Measurements from ENCODE around the gene PIEZO2. TPM values are rescaled to one million over a fixed set of nuclear protein-coding genes. Genes with fewer than 3 reads are reported as not detected.
A peak's percentile ranks its signal among the peaks of the same experiment; 100 is the strongest.
"Not testable (repeated sequence)": the region's sequence is repeated elsewhere in the genome, so short reads cannot be mapped to it uniquely, and the experiment has no call there.

PIEZO2 gene
- 26.8 TPM for total RNA-seq

DNA sequence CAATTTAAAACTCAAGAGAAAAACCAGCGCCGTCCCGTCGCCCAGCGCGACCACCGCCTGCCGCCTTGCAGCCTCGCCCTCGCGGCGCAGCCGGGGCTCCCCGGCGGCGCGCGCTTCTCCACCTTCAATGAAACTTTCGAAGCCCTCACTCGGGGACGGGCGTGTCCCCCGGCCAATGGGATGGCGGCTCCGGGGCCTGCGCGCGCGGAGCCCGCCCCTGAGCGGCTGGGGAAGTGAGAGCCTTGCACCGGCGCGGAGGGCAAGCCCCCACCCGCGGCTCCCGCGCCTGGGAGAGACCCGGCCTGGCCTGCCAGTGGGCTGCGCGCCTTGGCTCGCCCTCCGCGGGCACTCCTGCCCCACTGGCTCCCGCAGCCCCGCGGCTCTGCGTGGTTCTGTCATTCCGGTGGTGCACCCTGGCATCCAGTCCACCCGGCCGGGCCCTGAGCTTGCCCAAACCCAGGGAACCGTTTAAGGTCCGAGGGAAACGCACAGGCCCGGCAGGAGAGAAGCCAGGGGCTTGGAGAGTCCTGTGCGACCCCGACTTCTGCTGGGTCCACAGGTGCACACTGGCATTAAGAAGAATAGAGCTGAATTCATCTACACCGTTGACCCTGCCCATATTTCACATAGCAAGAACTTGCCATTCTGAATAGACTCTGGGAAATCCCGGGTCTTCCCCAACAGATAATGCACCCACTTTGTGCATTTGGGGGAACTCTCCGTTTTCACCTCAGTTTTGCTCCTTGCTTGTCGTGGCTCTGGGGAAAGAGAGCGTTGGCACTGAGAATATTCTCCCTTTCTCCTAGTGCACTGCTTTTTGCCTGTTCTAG, at the start of gene PIEZO2:
PIEZO2 (minus strand) TSS at position 129 of the 830 bp plus-strand sequence. CDS start 981 bp downstream, outside the sequence.
- peak; percentile 80 for DNase-seq (ENCODE audit: low spot score)
- ATAC-seq, result peak; percentile 89
- intact Hi-C loops (cut with DNase I), result loop anchor here (5.0 to 10.0 kb wide), 2 partner anchors 107 to 305 kb away; no protein-coding TSS in a partner anchor

DNA sequence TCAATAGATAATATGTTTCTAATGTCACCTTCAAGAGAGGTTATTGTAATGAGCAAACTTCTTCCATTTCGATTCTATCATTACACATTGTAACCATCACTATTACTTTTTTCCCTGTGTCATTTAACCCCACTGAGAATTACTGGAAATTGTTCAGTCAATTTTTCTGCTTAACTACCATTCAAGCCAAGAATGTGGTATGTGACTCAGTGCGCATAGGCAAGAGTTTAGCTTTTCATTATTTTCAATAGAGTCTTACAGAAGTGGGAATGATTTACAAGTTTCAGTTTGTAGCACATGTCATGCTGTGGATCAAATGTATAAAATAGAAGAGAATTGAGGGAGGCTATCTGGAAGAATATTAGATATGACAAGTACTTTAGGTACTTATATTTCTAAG, 34.3 kb upstream of the PIEZO2 start:
- ATAC-seq (no peak), DNase-seq (ENCODE audit: low spot score) (no peak)
- intact Hi-C loops (cut with DNase I), result no loop called here

DNA sequence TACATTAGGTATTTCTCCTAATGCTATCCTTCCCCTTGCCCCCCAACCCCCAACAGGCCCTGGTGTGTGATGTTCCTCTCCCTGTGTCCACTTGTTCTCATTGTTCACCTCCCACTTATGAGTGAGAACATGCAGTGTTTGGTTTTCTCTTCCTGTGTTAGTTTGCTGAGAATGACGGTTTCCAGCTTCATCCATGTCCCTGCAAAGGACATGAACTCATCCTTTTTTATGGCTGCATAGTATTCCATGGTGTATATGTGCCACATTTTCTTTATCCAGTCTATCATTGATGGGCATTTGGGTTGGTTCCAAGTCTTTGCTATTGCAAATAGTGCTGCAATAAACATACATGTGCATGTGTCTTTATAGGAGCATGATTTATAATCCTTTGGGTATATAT, 32.3 kb upstream of the PIEZO2 start:
- DNase-seq (ENCODE audit: low spot score); ATAC-seq; intact Hi-C loops (cut with DNase I): not testable (repeated sequence)

DNA sequence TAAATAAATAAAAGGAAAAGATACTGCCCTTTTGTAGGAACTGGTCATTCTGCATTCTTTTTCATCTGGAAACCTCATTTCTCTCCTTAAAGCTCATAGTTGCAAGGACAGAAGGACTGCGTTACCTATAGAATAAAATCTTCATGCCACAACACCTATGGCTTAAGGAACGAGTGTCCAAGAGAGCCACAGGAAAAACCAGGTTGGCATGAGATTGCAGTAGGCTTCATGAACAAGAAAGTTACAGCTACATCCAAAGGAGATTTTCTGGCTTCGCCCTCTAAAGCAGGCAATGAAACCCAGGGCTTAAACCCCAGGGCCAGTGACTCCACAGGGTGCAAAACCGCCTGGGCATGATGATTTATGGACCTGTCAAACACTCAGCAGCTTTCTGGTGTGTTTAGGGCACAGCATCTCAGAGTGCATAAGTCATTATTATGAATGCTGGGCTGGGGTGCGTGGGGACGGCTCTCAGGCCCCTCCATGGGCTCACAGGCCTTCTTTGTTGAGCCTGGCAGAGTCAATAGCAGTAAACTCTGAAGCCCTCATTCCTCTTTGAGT, 30.7 kb upstream of the PIEZO2 start:
- no peak for ATAC-seq
- DNase-seq (ENCODE audit: low spot score), result no peak
- intact Hi-C loops (cut with DNase I), result no loop called here

DNA sequence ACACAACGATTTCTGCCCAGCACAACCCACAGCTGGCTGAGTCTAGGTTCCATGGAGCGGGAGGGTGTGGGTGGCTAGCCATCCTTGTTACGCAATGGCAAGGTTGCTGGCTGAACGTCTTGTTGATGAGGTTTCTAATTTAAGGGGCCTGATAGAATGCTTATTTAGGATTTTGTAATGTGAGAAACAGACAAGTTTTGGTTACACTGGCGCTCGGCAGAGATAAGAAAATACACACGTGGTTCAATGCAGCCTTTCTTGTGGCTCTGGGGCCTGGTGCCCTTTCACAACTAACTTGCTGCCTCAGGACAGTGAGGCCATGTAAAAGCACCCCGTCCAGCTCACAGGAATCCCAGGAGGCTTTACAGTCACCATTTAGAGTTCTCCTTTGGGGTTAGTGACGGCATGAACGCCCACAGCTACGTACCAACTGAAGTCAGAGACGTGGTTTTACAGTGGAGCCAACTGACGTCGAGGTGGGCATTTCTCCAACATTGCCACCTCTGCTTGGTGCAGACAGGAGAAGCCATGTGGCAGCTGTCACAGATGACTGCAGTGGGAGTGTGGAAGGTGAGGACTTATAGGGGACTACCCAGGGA, 29.7 kb upstream of the PIEZO2 start:
- DNase-seq (ENCODE audit: low spot score), result peak; percentile 75
- intact Hi-C loops (cut with DNase I), result no loop called here
- peak; percentile 93 for ATAC-seq

DNA sequence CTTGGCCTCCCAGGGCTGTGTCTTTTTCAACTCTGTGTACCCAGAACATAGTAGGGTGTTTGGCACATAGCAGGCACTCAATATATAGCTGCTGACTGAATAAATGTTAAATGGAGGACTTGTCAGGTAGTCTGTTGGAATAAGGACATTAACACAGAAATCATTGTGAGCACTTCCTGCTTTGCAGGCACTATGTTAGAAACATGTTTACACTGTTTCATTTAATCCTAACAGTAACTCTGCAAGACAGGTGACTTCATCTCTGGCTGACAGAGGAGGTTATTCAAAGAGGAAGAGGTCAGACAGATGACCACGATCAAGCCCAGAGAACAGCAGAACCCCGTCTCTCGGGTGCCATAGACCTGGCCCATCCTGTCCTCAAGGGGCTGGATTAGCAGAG, 28.0 kb upstream of the PIEZO2 start:
- no peak for DNase-seq (ENCODE audit: low spot score)
- ATAC-seq, result no peak
- intact Hi-C loops (cut with DNase I), result no loop called here

DNA sequence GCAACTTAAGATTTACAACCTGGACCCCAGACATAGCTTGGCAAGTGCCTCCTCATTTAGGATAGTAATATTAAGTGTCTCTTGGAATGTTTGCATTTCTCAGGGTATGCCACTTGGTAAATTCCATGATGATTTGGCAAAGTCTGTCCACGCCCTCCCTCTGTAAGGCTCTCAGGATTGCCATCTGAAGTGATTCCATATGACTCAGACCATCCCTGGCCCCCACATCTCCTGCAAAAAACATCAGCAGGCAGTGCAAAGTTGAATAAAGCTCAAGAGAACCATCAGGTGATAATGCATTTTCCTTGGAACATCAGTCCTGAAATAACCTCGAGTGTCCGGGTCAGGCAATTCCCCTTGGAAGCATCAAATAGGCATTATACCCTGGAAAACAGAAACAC, 27.1 kb upstream of the PIEZO2 start:
- no peak for DNase-seq (ENCODE audit: low spot score)
- intact Hi-C loops (cut with DNase I), result no loop called here
- peak; percentile 71 for ATAC-seq

DNA sequence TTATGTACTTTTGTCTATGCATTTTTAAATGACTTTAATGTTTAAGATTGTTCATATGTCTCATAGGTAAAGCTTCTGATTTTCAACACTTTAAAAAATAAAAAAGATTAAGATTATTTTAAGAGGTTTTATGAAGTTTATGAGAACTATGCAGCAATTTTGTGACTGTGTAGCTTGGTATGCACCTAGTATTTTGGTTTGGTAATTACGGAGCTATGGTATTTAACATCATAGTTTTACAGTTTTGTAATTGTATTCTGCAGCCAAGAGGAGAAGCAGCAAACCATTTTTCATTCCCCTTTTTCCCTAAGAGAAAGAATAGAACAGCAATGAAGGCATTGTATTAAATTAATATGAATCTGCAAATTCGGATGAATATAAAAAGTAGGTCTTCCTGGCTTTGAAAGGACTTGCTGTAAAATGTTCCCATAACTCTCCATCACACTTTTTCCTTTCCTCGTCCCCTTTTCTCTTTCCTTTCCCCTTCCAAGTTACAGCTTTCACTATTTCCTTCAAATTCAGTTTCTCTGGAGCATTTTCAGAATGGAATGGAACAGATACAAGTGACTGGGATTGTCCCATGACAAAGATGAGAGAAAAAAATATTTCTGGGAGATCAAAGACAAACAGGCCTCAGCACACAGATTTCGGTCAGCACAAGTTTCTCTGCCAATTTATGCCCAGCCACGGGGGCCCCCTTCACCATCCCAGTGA, 26.1 kb upstream of the PIEZO2 start:
- ATAC-seq (no peak), DNase-seq (ENCODE audit: low spot score) (no peak)
- intact Hi-C loops (cut with DNase I), result no loop called here

DNA sequence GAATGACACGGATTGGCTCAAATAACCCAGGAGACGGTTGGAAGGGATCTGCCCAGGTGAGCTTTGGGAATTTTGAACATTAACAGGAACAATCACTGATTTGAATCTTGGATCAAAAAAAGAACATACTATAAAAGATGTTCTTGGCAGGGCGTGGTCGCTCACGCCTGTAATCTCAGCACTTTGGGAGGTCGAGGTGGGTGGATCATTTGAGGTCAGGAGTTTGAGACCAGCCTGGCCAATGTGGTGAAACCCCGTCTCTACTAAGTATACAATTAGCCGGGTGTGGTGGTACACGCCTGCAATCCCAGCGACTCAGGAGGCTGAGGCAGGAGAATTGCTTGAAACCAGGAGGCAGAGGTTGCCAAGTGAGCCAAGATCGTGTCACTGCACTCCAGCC, 24.8 kb upstream of the PIEZO2 start:
- DNase-seq (ENCODE audit: low spot score); ATAC-seq; intact Hi-C loops (cut with DNase I): not testable (repeated sequence)

DNA sequence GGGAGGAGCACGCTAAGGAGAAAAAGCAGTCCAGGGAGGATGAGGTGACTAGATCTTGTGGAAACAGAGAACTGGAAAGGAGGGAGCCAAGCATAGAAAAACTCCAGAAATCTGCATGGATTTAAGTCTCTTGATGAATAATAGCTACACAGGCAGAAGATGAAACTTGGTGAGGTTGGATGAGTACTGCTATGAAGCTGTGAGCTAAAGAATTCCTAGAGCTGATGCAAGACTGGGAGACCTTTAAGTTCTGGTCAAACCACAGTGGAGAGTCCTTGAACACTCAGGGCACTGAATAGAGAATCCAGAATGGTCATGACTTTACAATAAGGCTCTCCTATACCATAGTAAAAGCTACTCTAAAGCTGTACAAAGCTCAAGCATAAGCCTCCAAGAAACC, 18.4 kb upstream of the PIEZO2 start:
- DNase-seq (ENCODE audit: low spot score) (no peak), ATAC-seq (no peak)
- intact Hi-C loops (cut with DNase I), result no loop called here

DNA sequence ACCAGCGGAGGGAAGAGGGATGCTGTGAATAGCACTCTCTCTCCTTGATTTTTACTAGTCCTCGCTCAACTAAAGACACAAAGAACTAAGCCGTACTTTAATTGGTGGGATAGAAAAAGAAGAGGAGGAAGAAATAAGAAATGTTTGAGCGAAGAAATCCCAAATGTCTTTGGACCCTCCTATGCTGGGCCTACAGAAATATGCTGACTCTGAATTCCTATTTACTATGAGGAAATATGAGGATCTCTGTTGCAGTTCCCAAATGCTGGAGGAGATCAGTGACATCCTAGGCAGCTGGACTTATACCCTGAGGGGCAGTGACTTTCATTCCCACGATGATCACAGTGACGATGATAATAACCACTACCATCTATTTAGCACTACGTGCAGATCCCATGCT, 16.6 kb upstream of the PIEZO2 start:
- intact Hi-C loops (cut with DNase I), result no loop called here
- ATAC-seq, result no peak

DNA sequence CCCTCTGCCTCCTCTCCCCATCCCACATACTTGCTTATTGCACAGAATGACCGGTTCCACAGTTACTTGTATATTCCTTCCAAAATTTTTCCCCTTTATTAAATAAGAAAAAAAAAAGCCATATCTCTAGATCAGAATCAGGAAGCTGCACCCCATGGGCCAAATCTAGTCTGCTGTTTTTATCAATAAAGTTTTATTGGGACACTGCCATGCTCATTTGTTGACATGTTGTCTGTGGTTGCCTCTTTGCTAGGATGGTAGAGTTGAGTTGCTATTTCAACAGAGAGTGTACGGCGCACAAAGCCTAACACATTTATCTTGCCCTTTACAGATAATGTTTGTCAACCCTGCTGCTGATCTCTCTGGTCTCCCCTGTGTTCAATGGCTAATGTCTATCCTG, 15.8 kb upstream of the PIEZO2 start:
- intact Hi-C loops (cut with DNase I), result no loop called here
- no peak for DNase-seq (ENCODE audit: low spot score)
- ATAC-seq, result no peak

More for the DNA sequence above, 16.6 kb upstream of the PIEZO2 start:
- no peak for DNase-seq (ENCODE audit: low spot score)

DNA sequence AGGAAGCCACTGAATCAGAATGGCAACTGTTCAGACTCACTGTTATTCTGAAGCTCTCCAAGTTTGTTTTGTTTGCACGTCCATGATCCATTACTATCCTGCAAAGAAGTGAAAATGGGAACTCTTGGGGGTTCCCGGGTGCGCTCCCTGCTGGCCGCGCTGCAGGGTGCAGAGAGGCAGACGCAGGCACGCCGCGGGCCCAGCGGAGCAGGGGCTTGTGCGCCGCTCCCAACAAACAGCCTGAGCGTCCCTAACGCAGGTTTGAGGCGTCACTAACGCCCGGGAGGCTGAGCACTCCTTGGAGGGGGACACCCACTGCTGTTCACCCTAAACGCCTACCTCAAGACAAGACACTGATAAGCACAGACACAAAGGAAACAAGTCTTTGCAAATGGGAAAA, 14.3 kb upstream of the PIEZO2 start:
- no peak for DNase-seq (ENCODE audit: low spot score)
- intact Hi-C loops (cut with DNase I), result no loop called here
- peak; percentile 52 for ATAC-seq

DNA sequence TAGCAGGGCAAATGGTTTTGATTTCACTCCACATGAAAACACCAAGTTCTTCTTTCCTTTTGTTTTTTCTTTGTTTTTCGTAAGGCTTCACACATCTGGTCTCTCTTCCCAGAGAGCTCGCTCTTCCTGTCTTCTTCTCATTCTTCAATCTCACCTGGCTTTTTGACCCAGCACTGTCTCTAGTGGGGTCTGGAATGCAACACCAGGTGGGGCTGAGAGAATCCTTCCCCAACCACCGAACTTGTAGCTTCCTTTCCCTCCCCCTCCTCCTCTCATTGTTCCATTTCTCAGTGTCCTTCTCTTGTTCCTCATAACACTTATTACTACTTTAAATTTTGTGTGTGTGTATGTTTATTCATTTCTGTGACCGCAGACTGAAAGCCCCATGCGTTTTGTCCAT, 13.5 kb upstream of the PIEZO2 start:
- DNase-seq (ENCODE audit: low spot score), result no peak

DNA sequence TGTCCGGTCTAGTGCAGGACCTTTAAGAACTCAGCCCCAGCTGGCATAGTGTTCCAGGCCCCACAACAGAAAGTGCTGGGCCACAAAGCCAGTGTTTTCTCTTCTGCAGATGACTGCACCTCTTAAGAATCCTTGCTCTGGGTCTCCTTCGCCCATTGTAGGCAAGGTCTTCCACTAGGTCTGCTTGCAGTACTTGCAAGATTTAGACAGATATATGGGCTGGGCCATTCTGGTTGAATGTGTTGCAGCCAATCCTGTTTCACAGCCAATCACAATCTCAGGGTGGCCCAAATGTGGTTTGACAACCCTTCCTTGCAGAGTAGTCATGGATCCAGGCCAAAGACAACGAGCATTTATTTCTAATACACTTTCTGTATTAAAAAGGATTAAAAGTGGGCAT, 13.1 kb upstream of the PIEZO2 start:
- ATAC-seq, result no peak
- intact Hi-C loops (cut with DNase I), result no loop called here
- no peak for DNase-seq (ENCODE audit: low spot score)

More for the DNA sequence above, 13.5 kb upstream of the PIEZO2 start:
- ATAC-seq, result no peak
- intact Hi-C loops (cut with DNase I), result no loop called here

DNA sequence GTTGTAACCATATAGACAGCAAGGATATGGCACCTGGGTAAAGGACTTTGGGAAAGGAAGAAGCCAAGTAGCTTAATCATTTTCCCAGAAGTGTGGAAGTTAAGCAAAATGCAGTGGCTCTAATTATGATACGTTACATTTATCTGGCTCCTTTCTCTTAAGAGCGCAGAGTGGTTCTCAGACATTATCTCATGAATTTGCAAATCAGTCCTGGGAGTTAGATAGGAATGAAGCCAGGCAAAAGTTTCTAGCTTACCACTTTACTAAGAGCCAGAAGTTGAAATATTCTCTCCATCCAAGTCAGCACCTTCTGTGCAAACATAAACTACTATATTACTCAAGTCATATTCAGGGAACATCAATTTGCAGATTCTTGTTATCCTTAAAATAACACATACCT, 10.9 kb upstream of the PIEZO2 start:
- ATAC-seq (no peak), DNase-seq (ENCODE audit: low spot score) (no peak)
- intact Hi-C loops (cut with DNase I), result no loop called here

DNA sequence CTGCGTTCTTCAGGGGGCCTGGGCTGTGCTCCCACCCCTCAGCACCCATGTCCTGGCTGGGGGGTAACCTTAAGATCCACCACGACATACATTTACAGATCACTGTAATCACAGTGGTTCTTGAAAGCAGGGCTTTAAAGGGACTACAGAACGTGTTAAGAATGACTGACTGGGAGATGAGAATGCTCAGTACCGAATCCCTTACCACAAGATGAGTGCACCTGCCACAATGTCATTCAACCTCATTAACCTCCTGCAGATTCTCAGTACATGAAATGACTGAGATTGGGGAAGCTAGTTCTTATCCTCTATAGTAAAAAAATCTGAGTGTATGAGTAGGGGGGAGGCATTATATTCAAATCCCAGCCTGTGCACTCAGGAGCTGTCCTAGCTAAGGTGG, 10.5 kb upstream of the PIEZO2 start:
- intact Hi-C loops (cut with DNase I), result loop anchor here (10.0 kb wide), 1 partner anchor 315 kb away; no protein-coding TSS in a partner anchor
- DNase-seq (ENCODE audit: low spot score) (no peak), ATAC-seq (no peak)

DNA sequence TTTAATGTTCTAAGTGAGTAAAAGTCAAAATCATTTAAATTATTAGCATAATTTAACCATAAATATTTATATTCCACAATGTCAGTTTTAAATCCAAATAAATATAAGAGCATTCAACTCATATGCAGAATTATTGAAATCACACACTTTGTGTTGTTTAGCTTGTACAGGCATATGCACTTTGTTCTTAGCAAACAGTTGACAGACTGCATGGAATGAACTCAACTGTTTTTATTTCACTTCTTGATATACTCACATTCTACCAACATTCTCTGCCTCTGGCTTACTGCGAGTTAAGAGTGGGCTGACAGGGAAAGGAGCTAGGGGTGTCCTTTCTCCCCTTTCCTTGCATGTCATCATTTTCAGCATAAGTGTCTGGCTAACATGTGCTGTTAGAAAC, 7.6 kb upstream of the PIEZO2 start:
- ATAC-seq (no peak), DNase-seq (ENCODE audit: low spot score) (no peak)
- intact Hi-C loops (cut with DNase I), result loop anchor here (10.0 kb wide), 1 partner anchor 312 kb away; no protein-coding TSS in a partner anchor

DNA sequence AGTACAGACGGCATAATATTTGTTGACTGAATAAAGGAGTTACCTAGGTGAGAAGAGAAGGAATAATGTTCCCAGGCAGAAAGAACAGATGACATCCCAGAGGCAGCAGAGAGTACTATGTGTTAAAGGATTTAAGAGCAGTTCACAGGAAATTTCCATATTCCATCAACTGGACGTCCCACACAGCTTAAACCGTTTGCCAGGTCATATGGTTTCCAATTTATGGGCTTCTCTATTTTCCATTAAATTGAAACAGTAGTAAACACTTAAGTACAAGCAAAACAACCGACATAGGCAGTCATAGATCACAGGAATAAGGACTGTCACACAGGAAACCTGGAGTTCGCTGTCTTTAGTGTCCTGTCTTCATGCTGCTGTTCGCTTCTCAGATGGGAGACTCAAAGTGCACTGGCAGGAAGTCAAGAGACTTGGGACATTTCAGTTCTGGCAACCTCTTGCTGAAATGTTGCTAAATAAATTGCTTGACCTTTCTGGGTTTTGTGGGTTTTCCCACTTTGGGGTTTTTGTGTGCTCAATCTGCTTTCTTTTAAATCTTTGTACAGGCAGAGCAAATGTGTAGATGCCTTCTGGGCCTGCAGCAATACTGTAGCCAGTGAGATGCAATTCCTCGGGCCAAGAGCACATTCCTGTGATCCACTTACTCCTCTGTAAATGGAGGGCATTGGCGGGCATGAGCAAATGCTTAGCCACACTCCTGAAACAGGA, 5.8 kb upstream of the PIEZO2 start:
- intact Hi-C loops (cut with DNase I), result loop anchor here (10.0 kb wide), 1 partner anchor 310 kb away; no protein-coding TSS in a partner anchor
- ATAC-seq (no peak), DNase-seq (ENCODE audit: low spot score) (no peak)
